K562 (cell line): ENCODE results near the gene DUSP28. TPM values are rescaled to one million over a fixed set of nuclear protein-coding genes. Genes with fewer than 3 reads are reported as not detected.

Source experiments
- CBFB ChIP-seq: sonication (generic); formaldehyde crosslinking; IDR thresholded peaks from 2 replicates; pipeline ENCODE4 v1.4.0; 2020; ENCODE audit warnings: mild to moderate bottlenecking, missing genetic modification reagents
- DIDO1 ChIP-seq: fragments of 450-650 bp; IDR thresholded peaks from 2 replicates; pipeline ENCODE4 v1.6.1; 2016; ENCODE audit warnings: low read depth, missing biosample characterization, missing genetic modification characterization
- E2F3 ChIP-seq: fragments of 250-450 bp; sonication (Bioruptor Pico); IDR thresholded peaks from 2 replicates; pipeline ENCODE4 v1.4.0; 2020; ENCODE audit warnings: mild to moderate bottlenecking
- ELF4 ChIP-seq: fragments of 450-650 bp; formaldehyde crosslinking; IDR thresholded peaks from 2 replicates; pipeline ENCODE4 v1.4.0; 2022; ENCODE audit warnings: missing genetic modification characterization
- MTA3 ChIP-seq: fragments of 450-650 bp; formaldehyde crosslinking; IDR thresholded peaks from 2 replicates; pipeline ENCODE4 v1.6.1; 2017; ENCODE audit warnings: mild to moderate bottlenecking, borderline replicate concordance
- MYC ChIP-seq, 2 experiments: fragments of 250-450 bp in 1 of 2; sonication (Bioruptor Pico) in 1 of 2; IDR thresholded peaks; 2 replicates each; pipeline versions ENCODE4 v1.5.1 to v1.6.1; 2012 to 2021; ENCODE audit warnings: low read depth in 2 of 2, borderline replicate concordance in 1 of 2, improper control_type of control experiment in 1 of 2, low read length in 1 of 2, mild to moderate bottlenecking in 1 of 2, moderate library complexity in 1 of 2
- NFE2L1 ChIP-seq: fragments of 450-650 bp; IDR thresholded peaks from 2 replicates; pipeline ENCODE4 v1.6.1; 2016; ENCODE audit warnings: missing genetic modification characterization, low read depth, mild to moderate bottlenecking, missing compliant biosample characterization, moderate library complexity, borderline replicate concordance
- NFRKB ChIP-seq: fragments of 450-650 bp; IDR thresholded peaks from 2 replicates; pipeline ENCODE4 v1.6.1; 2016; ENCODE audit warnings: low read depth
- POLR2B ChIP-seq: fragments of 450-650 bp; IDR thresholded peaks from 2 replicates; pipeline ENCODE4 v1.6.1; 2018; ENCODE audit warnings: low read depth; ENCODE audit not compliant: partially characterized antibody
- RAD21 ChIP-seq, 2 experiments: fragments of 250-450 bp in 1 of 2; fragments of 450-650 bp in 1 of 2; sonication (Bioruptor Pico) in 1 of 2; formaldehyde crosslinking in 1 of 2; IDR thresholded peaks in 1 of 2; conservative IDR thresholded peaks in 1 of 2; 2 replicates each; pipeline versions ENCODE4 v1.4.0 to v1.8.0; 2020 to 2022; ENCODE audit warnings: mild to moderate bottlenecking in 2 of 2, moderate library complexity in 1 of 2
- RAD51 ChIP-seq: fragments of 450-650 bp; IDR thresholded peaks from 2 replicates; pipeline ENCODE4 v1.7.1; 2016; ENCODE audit warnings: low read depth, mild to moderate bottlenecking, borderline replicate concordance
- RFX1 ChIP-seq: fragments of 450-650 bp; IDR thresholded peaks from 2 replicates; pipeline ENCODE4 v1.6.1; 2016; ENCODE audit warnings: mild to moderate bottlenecking, moderate library complexity
- RHOXF2B ChIP-seq: fragments of 250-450 bp; sonication (Bioruptor Pico); conservative IDR thresholded peaks from 2 replicates; pipeline ENCODE4 v1.5.1; 2021
- SIX5 ChIP-seq, 2 experiments: IDR thresholded peaks; 2 replicates each; pipeline ENCODE4 v1.6.1; 2011; ENCODE audit warnings: low read length in 2 of 2, borderline replicate concordance in 1 of 2, low read depth in 1 of 2, mild to moderate bottlenecking in 1 of 2, moderate library complexity in 1 of 2; ENCODE audit not compliant: insufficient read depth in 1 of 2
- SMARCA4 ChIP-seq: fragments of 450-650 bp; IDR thresholded peaks from 2 replicates; pipeline ENCODE4 v1.6.1; 2016
- TCFL5 ChIP-seq: fragments of 250-450 bp; sonication (Bioruptor Pico); conservative IDR thresholded peaks from 2 replicates; pipeline ENCODE4 v1.6.1; 2021; ENCODE audit warnings: mild to moderate bottlenecking, moderate library complexity, matching md5 sums
- ZBTB34 ChIP-seq: fragments of 250-450 bp; sonication (Bioruptor Pico); IDR thresholded peaks from 2 replicates; pipeline ENCODE4 v1.8.0; 2021; ENCODE audit warnings: mild to moderate bottlenecking, moderate library complexity
- ZNF146 ChIP-seq: IDR thresholded peaks from one replicate; pipeline ENCODE4 v1.6.1; 2018; ENCODE audit warnings: missing compliant biosample characterization; ENCODE audit not compliant: unreplicated experiment
- polyA plus RNA-seq, 8 experiments: library from polyadenylated mRNA; depleted of rRNA in 4 of 8; stranded (reverse) in 5 of 8; unstranded in 3 of 8; fragments of >200 nt; fragmentation: Nextera tagmentation in 2 of 8; fragmentation: Illumina TruSeq in 1 of 8; extraction: Ambion mirVana in 2 of 8; extraction: Trizol in 1 of 8; gene quantifications; 2 replicates each; pipeline versions ENCODE4 v1.2.1 to v1.2.3, GENCODE V29; 2011 to 2014; ENCODE audit warnings: inconsistent platforms in 1 of 8, missing spikeins in 1 of 8
- total RNA-seq, 7 experiments: library from RNA; depleted of rRNA in 6 of 7; stranded (reverse); fragments of >200 nt in 6 of 7; fragmentation: Illumina TruSeq in 2 of 7; extraction: Trizol in 2 of 7; gene quantifications; 2 replicates each; pipeline versions ENCODE4 v1.2.1 to v1.2.3, GENCODE V29; 2011 to 2021; ENCODE audit warnings: low replicate concordance in 1 of 7
- TF ChIP-seq, protein P1 (sequence below): fragments of 450-650 bp; formaldehyde crosslinking; IDR thresholded peaks from 2 replicates; pipeline ENCODE4 v1.4.0; 2020; ENCODE audit warnings: mild to moderate bottlenecking, moderate library complexity

DUSP28 gene
- total and polyA plus RNA-seq, 9 of the 15 experiments (the other 6 are each of a cell fraction or from before 2014, with no cell fraction given) = 2.8 to 8.1 (median 4.2) TPM

DNA sequence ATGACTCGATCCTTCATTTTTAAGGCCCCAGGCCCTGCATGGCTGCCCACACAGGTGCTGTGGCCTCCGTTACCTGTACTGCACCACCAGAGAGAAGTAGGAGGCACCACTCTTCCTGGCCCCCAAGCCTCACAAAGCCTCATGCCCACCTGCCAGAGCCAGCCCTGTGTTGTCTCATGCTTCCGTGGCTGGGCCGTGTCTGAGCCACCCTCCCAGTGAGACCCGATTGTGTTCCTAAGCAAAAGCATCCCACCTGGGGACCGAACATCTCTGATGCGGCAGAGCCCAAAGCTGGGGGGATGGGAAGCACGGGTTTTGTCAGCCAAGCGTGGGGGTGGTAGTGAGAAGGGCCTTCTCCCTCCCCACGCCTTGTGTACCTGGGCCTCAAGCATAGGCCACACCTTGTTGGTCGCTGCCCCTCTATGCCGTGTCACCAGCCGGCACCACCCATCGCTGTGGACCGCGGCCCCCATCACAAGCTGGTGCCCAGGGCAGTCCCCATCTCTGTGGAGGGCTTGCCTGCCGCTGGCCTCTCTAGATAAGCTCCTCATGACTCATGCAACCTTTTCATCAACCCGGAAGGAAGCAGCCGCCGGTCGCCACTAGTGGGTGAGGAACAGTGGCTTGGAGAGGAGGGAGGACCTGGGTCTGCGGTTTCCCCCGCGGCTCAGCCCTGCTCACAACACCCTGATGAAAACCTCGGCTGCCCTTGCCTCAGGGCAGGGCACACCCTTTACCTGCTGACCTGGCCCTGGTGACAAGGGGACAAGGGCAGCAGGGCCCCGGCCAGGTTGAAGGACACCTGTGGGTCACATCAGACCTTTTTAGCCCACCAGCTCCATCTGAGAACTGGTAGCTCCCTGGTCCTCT, 5.4 kb downstream of the DUSP28 start (continued):
- no peak for TF ChIP-seq SIX5 (IDR thresholded peaks at IDR 0.05; ENCODE audit: borderline replicate concordance in 1 of 2, insufficient read depth in 1 of 2, low read depth in 1 of 2, low read length in 2 of 2)
- peak; percentile 87; the same call in 1 of the 2 replicates for TF ChIP-seq MTA3
- TF ChIP-seq SMARCA4 = peak; percentile 92
- no peak for TF ChIP-seq RFX1
- TF ChIP-seq ELF4 (CRISPR knock-in tag) = peak; percentile 62; the same call in 1 of the 2 replicates
- no peak for TF ChIP-seq NFE2L1 (tag)
- peak; percentile 65 for TF ChIP-seq MYC (IDR thresholded peaks at IDR 0.05; ENCODE audit: low read depth, low read length)
- peak; percentile 58; the same call in 1 of the 2 replicates for TF ChIP-seq MYC (CRISPR knock-in tag; IDR thresholded peaks at IDR 0.05; ENCODE audit: borderline replicate concordance, low read depth)
- peak; percentile 61 for TF ChIP-seq POLR2B
- no peak for TF ChIP-seq RAD51
- no peak for TF ChIP-seq ZBTB34 (CRISPR knock-in tag)
- TF ChIP-seq CBFB (CRISPR knock-in tag) = 0 out of 2 replicates have a peak, but pooled peaks have one; percentile 80
- TF ChIP-seq, protein P1, sequence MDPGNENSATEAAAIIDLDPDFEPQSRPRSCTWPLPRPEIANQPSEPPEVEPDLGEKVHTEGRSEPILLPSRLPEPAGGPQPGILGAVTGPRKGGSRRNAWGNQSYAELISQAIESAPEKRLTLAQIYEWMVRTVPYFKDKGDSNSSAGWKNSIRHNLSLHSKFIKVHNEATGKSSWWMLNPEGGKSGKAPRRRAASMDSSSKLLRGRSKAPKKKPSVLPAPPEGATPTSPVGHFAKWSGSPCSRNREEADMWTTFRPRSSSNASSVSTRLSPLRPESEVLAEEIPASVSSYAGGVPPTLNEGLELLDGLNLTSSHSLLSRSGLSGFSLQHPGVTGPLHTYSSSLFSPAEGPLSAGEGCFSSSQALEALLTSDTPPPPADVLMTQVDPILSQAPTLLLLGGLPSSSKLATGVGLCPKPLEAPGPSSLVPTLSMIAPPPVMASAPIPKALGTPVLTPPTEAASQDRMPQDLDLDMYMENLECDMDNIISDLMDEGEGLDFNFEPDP (CRISPR knock-in tag) = no peak
- no peak for TF ChIP-seq RAD21 (CRISPR knock-in tag; conservative IDR thresholded peaks at IDR 0.05 in 1 of 2, IDR thresholded peaks at IDR 0.05 in 1 of 2)
- no peak for TF ChIP-seq ZNF146 (CRISPR knock-in tag)
- TF ChIP-seq RHOXF2B (CRISPR knock-in tag) = no peak
- TF ChIP-seq DIDO1 (tag) = no peak
- TF ChIP-seq TCFL5 (CRISPR knock-in tag) = no peak
- TF ChIP-seq NFRKB = peak; percentile 92
- TF ChIP-seq E2F3 (CRISPR knock-in tag) = no peak
